ENCODE results near the gene RBCK1.

The RBCK1 gene

GRCh38 chr20:435558-435957 is 27.5 kb downstream of the RBCK1 start:
- no peaks in the 10 kb centered on the region for H3K9me3 ChIP-seq (ENCODE audit: insufficient read depth, low read depth, low read length)
- no peak overlapping the region for H3K9ac ChIP-seq (ENCODE audit: low read depth, low read length, poor library complexity, severe bottlenecking)
- H2AFZ ChIP-seq (ENCODE audit: low read length) = no peak overlapping the region
- H3K27me3 ChIP-seq (ENCODE audit: insufficient read depth, low read length, poor library complexity, severe bottlenecking) = no peaks in the 10 kb centered on the region
- peaks cover 55% of the 10 kb centered on the region for H3K4me1 ChIP-seq (ENCODE audit: insufficient read depth, low read length, poor library complexity, severe bottlenecking)
- no peak overlapping the region for H3K4me2 ChIP-seq (ENCODE audit: low read depth, low read length, poor library complexity, severe bottlenecking)
- peaks cover 45% of the 10 kb centered on the region for H3K36me3 ChIP-seq (ENCODE audit: insufficient read depth, low read length)
- TF ChIP-seq EZH2phosphoT487 (IDR thresholded peaks at IDR 0.05; ENCODE audit: borderline replicate concordance) = no peak
- no peak for TF ChIP-seq CTCF (conservative IDR thresholded peaks at IDR 0.05; ENCODE audit: low read length)
- no peaks in the 10 kb centered on the region for H4K20me1 ChIP-seq (ENCODE audit: insufficient read depth, low read length, poor library complexity, severe bottlenecking)
- H3F3A ChIP-seq (ENCODE audit: low read depth) = peaks cover 21% of the 10 kb centered on the region
- no peak overlapping the region for H3K4me3 ChIP-seq (ENCODE audit: low read length, poor library complexity, severe bottlenecking)
- H3K9me2 ChIP-seq (replicated peaks; ENCODE audit: low read depth, low read length) = no peaks in the 10 kb centered on the region
- H3K79me2 ChIP-seq (ENCODE audit: insufficient read depth, low read length) = 0 out of 2 replicates have a peak, but pooled peaks cover 6% of the 10 kb centered on the region

- no peaks in the 10 kb centered on the region for H3K9me2 ChIP-seq (replicated peaks; ENCODE audit: low read depth, low read length)
- peaks cover 52% of the 10 kb centered on the region for H3K36me3 ChIP-seq (ENCODE audit: insufficient read depth, low read length)
- peaks cover 21% of the 10 kb centered on the region for H3F3A ChIP-seq (ENCODE audit: low read depth)
- peaks cover 59% of the 10 kb centered on the region for H3K4me1 ChIP-seq (ENCODE audit: insufficient read depth, low read length, poor library complexity, severe bottlenecking)
- no peaks in the 10 kb centered on the region for H3K27me3 ChIP-seq (ENCODE audit: insufficient read depth, low read length, poor library complexity, severe bottlenecking)
- H4K20me1 ChIP-seq (ENCODE audit: insufficient read depth, low read length, poor library complexity, severe bottlenecking) = no peaks in the 10 kb centered on the region
- no peaks in the 10 kb centered on the region for H3K9me3 ChIP-seq (ENCODE audit: insufficient read depth, low read depth, low read length)
- H3K79me2 ChIP-seq (ENCODE audit: insufficient read depth, low read length) = 0 out of 2 replicates have a peak, but pooled peaks cover 6% of the 10 kb centered on the region
- H2AFZ ChIP-seq (ENCODE audit: low read length) = no peak overlapping the region
- no peak overlapping the region for H3K4me2 ChIP-seq (ENCODE audit: low read depth, low read length, poor library complexity, severe bottlenecking)
- TF ChIP-seq EZH2phosphoT487 (IDR thresholded peaks at IDR 0.05; ENCODE audit: borderline replicate concordance) (no peak), CTCF (conservative IDR thresholded peaks at IDR 0.05; ENCODE audit: low read length) (no peak)
- no peak overlapping the region for H3K9ac ChIP-seq (ENCODE audit: low read depth, low read length, poor library complexity, severe bottlenecking)
- H3K4me3 ChIP-seq (ENCODE audit: low read length, poor library complexity, severe bottlenecking) = no peak overlapping the region
Observed at GRCh38 chr20:436476-436875, 28.4 kb downstream of the RBCK1 start.

GRCh38 chr20:437787-438486 is 29.8 kb downstream of the RBCK1 start:
- Histone ChIP-seq H3K9ac (ENCODE audit: low read depth, low read length, poor library complexity, severe bottlenecking) (peak overlapping the region; percentile 80), H4K20me1 (ENCODE audit: insufficient read depth, low read length, poor library complexity, severe bottlenecking) (no peaks in the 10 kb centered on the region)
- TF ChIP-seq EZH2phosphoT487 (IDR thresholded peaks at IDR 0.05; ENCODE audit: borderline replicate concordance) (no peak), CTCF (conservative IDR thresholded peaks at IDR 0.05; ENCODE audit: low read length) (no peak)

More at GRCh38 chr20:437787-438486, 29.8 kb downstream of the RBCK1 start:
- H3K4me2 ChIP-seq (ENCODE audit: low read depth, low read length, poor library complexity, severe bottlenecking) = peak overlapping the region; percentile 93
- no peaks in the 10 kb centered on the region for H3K9me2 ChIP-seq (replicated peaks; ENCODE audit: low read depth, low read length)
- no peaks in the 10 kb centered on the region for H3K27me3 ChIP-seq (ENCODE audit: insufficient read depth, low read length, poor library complexity, severe bottlenecking)
- H3K9me3 ChIP-seq (ENCODE audit: insufficient read depth, low read depth, low read length) = no peaks in the 10 kb centered on the region
- H3K4me3 ChIP-seq (ENCODE audit: low read length, poor library complexity, severe bottlenecking) = peak overlapping the region; percentile 71
- 0 out of 2 replicates have a peak, but pooled peaks cover 12% of the 10 kb centered on the region for H3K79me2 ChIP-seq (ENCODE audit: insufficient read depth, low read length)
- H2AFZ ChIP-seq (ENCODE audit: low read length) = no peak overlapping the region
- H3K4me1 ChIP-seq (ENCODE audit: insufficient read depth, low read length, poor library complexity, severe bottlenecking) = peaks cover 63% of the 10 kb centered on the region
- H3K36me3 ChIP-seq (ENCODE audit: insufficient read depth, low read length) = peaks cover 58% of the 10 kb centered on the region
- peaks cover 21% of the 10 kb centered on the region for H3F3A ChIP-seq (ENCODE audit: low read depth)
